ENCODE results near the gene RGS16. TPM values are rescaled to one million over a fixed set of nuclear protein-coding genes. Genes with fewer than 3 reads are reported as not detected.

RGS16 gene
- total RNA-seq, 2 experiments from 2014 or later = 20.1 to 29.5 TPM

- peaks cover 15% of the 10 kb centered on the region for H3K4me1 ChIP-seq (ENCODE audit: insufficient read depth, low read length, poor library complexity, severe bottlenecking)
- H2AFZ ChIP-seq (ENCODE audit: low read length) = no peak overlapping the region
- ChIA-PET POLR2A (interaction anchor here (0.7 to 2.6 kb wide), 2 partner anchors 201 to 206 kb away, joined by 5 to 10 read pairs; no protein-coding TSS in a partner anchor), CTCF (ENCODE audit: unreplicated experiment) (interaction anchor here (0.8 to 1.8 kb wide), 2 partner anchors 11 to 12 kb away, joined by 3 to 4 read pairs; no protein-coding TSS in a partner anchor)
- no peaks in the 10 kb centered on the region for H3K36me3 ChIP-seq (ENCODE audit: insufficient read depth, low read length)
- no peaks in the 10 kb centered on the region for H3K9me2 ChIP-seq (ENCODE audit: insufficient read depth, low read length)
- H3K4me2 ChIP-seq (ENCODE audit: low read length) = no peak overlapping the region
- H3K9me3 ChIP-seq (ENCODE audit: low read length) = no peaks in the 10 kb centered on the region
- no peaks in the 10 kb centered on the region for H4K20me1 ChIP-seq (ENCODE audit: insufficient read depth, low read length)
- no peak for DNase-seq (ENCODE audit: low spot score)
- no peaks in the 10 kb centered on the region for H3K79me2 ChIP-seq (ENCODE audit: insufficient read depth, low read depth, low read length)
- TF ChIP-seq CTCF (conservative IDR thresholded peaks at IDR 0.05; ENCODE audit: low read length) (no peak), EZH2phosphoT487 (IDR thresholded peaks at IDR 0.05; ENCODE audit: borderline replicate concordance, low read depth, low read length) (no peak)
- no peak overlapping the region for H3K4me3 ChIP-seq (ENCODE audit: low read depth, low read length, poor library complexity, severe bottlenecking)
- BruUV-seq (replicated peaks) = no TSS peak
- H3K27ac ChIP-seq (ENCODE audit: low read depth, low read length, poor library complexity, severe bottlenecking) = no peak overlapping the region
- intact Hi-C loops (cut with micrococcal nuclease; ENCODE audit: unreplicated experiment) = no loop called here
These were observed 17.1 kb downstream of the RGS16 start for GRCh38 chr1:182587093-182587492.

- TF ChIP-seq EZH2phosphoT487 (IDR thresholded peaks at IDR 0.05; ENCODE audit: borderline replicate concordance, low read depth, low read length) = no peak
- no peak for TF ChIP-seq CTCF (conservative IDR thresholded peaks at IDR 0.05; ENCODE audit: low read length)
- Histone ChIP-seq H3K9me2 (ENCODE audit: insufficient read depth, low read length) (no peaks in the 10 kb centered on the region), H3K27ac (ENCODE audit: low read depth, low read length, poor library complexity, severe bottlenecking) (no peak overlapping the region), H3K9me3 (ENCODE audit: low read length) (no peaks in the 10 kb centered on the region), H3K4me2 (ENCODE audit: low read length) (no peak overlapping the region), H2AFZ (ENCODE audit: low read length) (no peak overlapping the region), H3K4me1 (ENCODE audit: insufficient read depth, low read length, poor library complexity, severe bottlenecking) (peaks cover 15% of the 10 kb centered on the region), H3K36me3 (ENCODE audit: insufficient read depth, low read length) (no peaks in the 10 kb centered on the region), H3K4me3 (ENCODE audit: low read depth, low read length, poor library complexity, severe bottlenecking) (no peak overlapping the region), H3K79me2 (ENCODE audit: insufficient read depth, low read depth, low read length) (no peaks in the 10 kb centered on the region), H4K20me1 (ENCODE audit: insufficient read depth, low read length) (no peaks in the 10 kb centered on the region)
- ChIA-PET CTCF (ENCODE audit: unreplicated experiment) (interaction anchor here (0.8 kb wide), 1 partner anchor 12 kb away, joined by 3 read pairs; no protein-coding TSS in a partner anchor), POLR2A (no interaction called here)
- no peak for DNase-seq (ENCODE audit: low spot score)
- BruUV-seq (replicated peaks) = no TSS peak
- intact Hi-C loops (cut with micrococcal nuclease; ENCODE audit: unreplicated experiment) = no loop called here
These were observed 17.8 kb downstream of the RGS16 start for GRCh38 chr1:182586380-182586779.

GRCh38 chr1:182584746-182585145 lies 19.4 kb downstream of the RGS16 start:
- peaks cover 15% of the 10 kb centered on the region for H3K4me1 ChIP-seq (ENCODE audit: insufficient read depth, low read length, poor library complexity, severe bottlenecking)
- H3K79me2 ChIP-seq (ENCODE audit: insufficient read depth, low read depth, low read length) = no peaks in the 10 kb centered on the region
- no peaks in the 10 kb centered on the region for H4K20me1 ChIP-seq (ENCODE audit: insufficient read depth, low read length)
- no peak for TF ChIP-seq CTCF (conservative IDR thresholded peaks at IDR 0.05; ENCODE audit: low read length)
- no peak for TF ChIP-seq EZH2phosphoT487 (IDR thresholded peaks at IDR 0.05; ENCODE audit: borderline replicate concordance, low read depth, low read length)
- H2AFZ ChIP-seq (ENCODE audit: low read length) = no peak overlapping the region
- BruUV-seq (replicated peaks) = no TSS peak
- no peak overlapping the region for H3K4me3 ChIP-seq (ENCODE audit: low read depth, low read length, poor library complexity, severe bottlenecking)
- no peak for DNase-seq (ENCODE audit: low spot score)
- intact Hi-C loops (cut with micrococcal nuclease; ENCODE audit: unreplicated experiment) = no loop called here
- H3K27ac ChIP-seq (ENCODE audit: low read depth, low read length, poor library complexity, severe bottlenecking) = no peak overlapping the region
- no peaks in the 10 kb centered on the region for H3K9me2 ChIP-seq (ENCODE audit: insufficient read depth, low read length)
- no peak overlapping the region for H3K4me2 ChIP-seq (ENCODE audit: low read length)
- no peaks in the 10 kb centered on the region for H3K36me3 ChIP-seq (ENCODE audit: insufficient read depth, low read length)
- ChIA-PET CTCF (ENCODE audit: unreplicated experiment) (no interaction called here), POLR2A (interaction anchor here (0.6 to 1.6 kb wide), 4 partner anchors 10 to 18 kb away, joined by 3 to 4 read pairs (median 4); no protein-coding TSS in a partner anchor)
- H3K9me3 ChIP-seq (ENCODE audit: low read length) = no peaks in the 10 kb centered on the region

Measured in OCI-LY7 (cell line).